Astrocyte of the spinal cord (primary cell): Measurements from ENCODE around the gene GRIN2A.

Experiments used
- DNase-seq: peaks from one replicate; pipeline ENCODE4 v3.0.0; 2011; ENCODE audit warnings: low read depth, low spot score
- H3K4me3 ChIP-seq: 2 replicates; pipeline ENCODE4 v1.5.1; 2011; ENCODE audit warnings: low read depth, mild to moderate bottlenecking, low read length, moderate library complexity
- CTCF ChIP-seq: IDR thresholded peaks from 2 replicates; pipeline ENCODE4 v1.5.1; 2012; ENCODE audit warnings: low read depth, mild to moderate bottlenecking, low read length, inconsistent platforms
- in situ Hi-C: cut with HindIII; loops from 2 replicates; pipeline ENCODE4 v1.10.0; 2017; ENCODE audit warnings: low sequenced_read_pairs

GRIN2A gene

GRCh38 chr16:10031473-10031872, 150.8 kb downstream of the GRIN2A start:
- DNase-seq: peak; percentile 2
- peak; percentile 63 for TF ChIP-seq CTCF
- in situ Hi-C loops: no loop called here
- no peak overlapping the region for H3K4me3 ChIP-seq

GRCh38 chr16:10028644-10029043, 153.6 kb downstream of the GRIN2A start:
- H3K4me3 ChIP-seq: no peak overlapping the region
- in situ Hi-C loops: no loop called here
- TF ChIP-seq CTCF: no peak
- no peak for DNase-seq

GRCh38 chr16:10027553-10027952, 154.7 kb downstream of the GRIN2A start:
- no peak for TF ChIP-seq CTCF
- in situ Hi-C loops: no loop called here
- H3K4me3 ChIP-seq: no peak overlapping the region
- no peak for DNase-seq

GRCh38 chr16:10026593-10026992, 155.6 kb downstream of the GRIN2A start:
- DNase-seq: no peak
- TF ChIP-seq CTCF: no peak
- in situ Hi-C loops: no loop called here
- H3K4me3 ChIP-seq: no peak overlapping the region

GRCh38 chr16:10022098-10022497, 160.1 kb downstream of the GRIN2A start:
- H3K4me3 ChIP-seq: no peak overlapping the region
- no peak for DNase-seq
- TF ChIP-seq CTCF: no peak
- in situ Hi-C loops: no loop called here

- no peak overlapping the region for H3K4me3 ChIP-seq
- no peak for TF ChIP-seq CTCF
- in situ Hi-C loops: no loop called here
- no peak for DNase-seq
Observed at GRCh38 chr16:10020866-10021265, 161.4 kb downstream of the GRIN2A start.

- H3K4me3 ChIP-seq: no peak overlapping the region
- no peak for DNase-seq
- no peak for TF ChIP-seq CTCF
- in situ Hi-C loops: no loop called here
Observed at GRCh38 chr16:10016752-10017151, 165.5 kb downstream of the GRIN2A start.
